GM19463 (cell line): Measurements from ENCODE around the gene GAD1.
A peak's percentile ranks its signal among the peaks of the same experiment; 100 is the strongest.

ENCODE experiments used
- ATAC-seq: cut with Tn5 transposase; IDR thresholded peaks from one replicate; pipeline ENCODE4 v1.9.1; 2021; ENCODE audit warnings: mild to moderate bottlenecking, moderate library complexity; ENCODE audit not compliant: unreplicated experiment

The GAD1 gene

GRCh38 chr2:170842785-170843184 lies 26.1 kb downstream of the GAD1 start:
- no peak for ATAC-seq

GRCh38 chr2:170843656-170844055 lies 27.0 kb downstream of the GAD1 start:
- ATAC-seq, result no peak

- ATAC-seq, result no peak
Observed at GRCh38 chr2:170845343-170845742, 28.7 kb downstream of the GAD1 start.

- no peak for ATAC-seq
Observed at GRCh38 chr2:170846314-170846713, 29.6 kb downstream of the GAD1 start.

- no peak for ATAC-seq
Observed at GRCh38 chr2:170847716-170848115, 31.0 kb downstream of the GAD1 start.

GRCh38 chr2:170848587-170848986 lies 31.9 kb downstream of the GAD1 start:
- ATAC-seq, result no peak

- ATAC-seq, result no peak
Observed at GRCh38 chr2:170850251-170850650, 33.6 kb downstream of the GAD1 start.

GRCh38 chr2:170851635-170852034 lies 34.9 kb downstream of the GAD1 start:
- ATAC-seq, result no peak

GRCh38 chr2:170856066-170856465 lies 39.4 kb downstream of the GAD1 start:
- ATAC-seq, result no peak

GRCh38 chr2:170862286-170862902 lies 45.7 kb downstream of the GAD1 start:
- ATAC-seq, result no peak

GRCh38 chr2:170863087-170863486 lies 46.4 kb downstream of the GAD1 start:
- no peak for ATAC-seq

- no peak for ATAC-seq
Observed at GRCh38 chr2:170869036-170869435, 52.3 kb downstream of the GAD1 start.

- ATAC-seq, result no peak
Observed at GRCh38 chr2:170869461-170869860, 52.8 kb downstream of the GAD1 start.

- peak; percentile 95 for ATAC-seq
Observed at GRCh38 chr2:170873035-170873692, 56.5 kb downstream of the GAD1 start.

- ATAC-seq, result peak; percentile 12
Observed at GRCh38 chr2:170878066-170878465, 61.4 kb downstream of the GAD1 start.

- ATAC-seq, result peak; percentile 76
Observed at GRCh38 chr2:170878505-170878904, 61.8 kb downstream of the GAD1 start.

GRCh38 chr2:170881840-170882239 lies 65.2 kb downstream of the GAD1 start:
- ATAC-seq, result no peak

- no peak for ATAC-seq
Observed at GRCh38 chr2:170882758-170883157, 66.1 kb downstream of the GAD1 start.

GRCh38 chr2:170883683-170884082 lies 67.0 kb downstream of the GAD1 start:
- no peak for ATAC-seq

- no peak for ATAC-seq
Observed at GRCh38 chr2:170885130-170885791, 68.6 kb downstream of the GAD1 start.

- ATAC-seq, result no peak
Observed at GRCh38 chr2:170886386-170886785, 69.7 kb downstream of the GAD1 start.

GRCh38 chr2:170887496-170887895 lies 70.8 kb downstream of the GAD1 start:
- no peak for ATAC-seq
